Nephron (organoid): ENCODE measurements around the gene HDAC3.

Experiments used
- H3K27ac Mint-ChIP-seq, 3 experiments: 2 replicates each; pipeline ENCODE4 v1.8.0; 2020; ENCODE audit warnings: mixed read lengths in 3 of 3, mild to moderate bottlenecking in 2 of 3, moderate library complexity in 1 of 3
- H3K27me3 Mint-ChIP-seq: 2 replicates; pipeline ENCODE4 v1.8.0; 2021; ENCODE audit warnings: low read depth, mild to moderate bottlenecking, moderate library complexity, mixed read lengths
- H3K36me3 Mint-ChIP-seq: 2 replicates; pipeline ENCODE4 v1.8.0; 2020; ENCODE audit warnings: low read depth, mixed read lengths
- H3K4me1 Mint-ChIP-seq: 2 replicates; pipeline ENCODE4 v1.8.0; 2020; ENCODE audit warnings: mixed read lengths
- H3K4me3 Mint-ChIP-seq, 3 experiments: 2 replicates each; pipeline ENCODE4 v1.8.0; 2020; ENCODE audit warnings: mild to moderate bottlenecking in 3 of 3, mixed read lengths in 3 of 3, moderate library complexity in 2 of 3
- H3K9me3 Mint-ChIP-seq: 2 replicates; pipeline ENCODE4 v1.8.0; 2020; ENCODE audit warnings: mixed read lengths
- CTCF ChIP-seq, 3 experiments: fragments of 200-600 bp; sonication (generic); IDR thresholded peaks; one replicate each; pipeline ENCODE4 v1.5.0; 2021; ENCODE audit warnings: antibody characterized with exemption in 3 of 3; ENCODE audit not compliant: unreplicated experiment in 3 of 3

The HDAC3 gene

GRCh38 chr5:141590127-141590526 is 46.5 kb downstream of the HDAC3 start:
- peaks cover 11% of the 10 kb centered on the region for H3K36me3 Mint-ChIP-seq

GRCh38 chr5:141586246-141586645 is 50.4 kb downstream of the HDAC3 start:
- Mint-ChIP-seq H3K27ac (no peak overlapping the region), H3K9me3 (no peaks in the 10 kb centered on the region), H3K4me1 (no peaks in the 10 kb centered on the region), H3K36me3 (peaks cover 38% of the 10 kb centered on the region), H3K27me3 (no peaks in the 10 kb centered on the region), H3K4me3 (no peak overlapping the region)
- no peak for TF ChIP-seq CTCF (IDR thresholded peaks at IDR 0.05; ENCODE audit: unreplicated experiment in 3 of 3)

More at GRCh38 chr5:141590127-141590526, 46.5 kb downstream of the HDAC3 start:
- TF ChIP-seq CTCF (IDR thresholded peaks at IDR 0.05; ENCODE audit: unreplicated experiment in 3 of 3) = no peak
- H3K27me3 Mint-ChIP-seq = no peaks in the 10 kb centered on the region
- H3K4me3 Mint-ChIP-seq = no peak overlapping the region
- H3K27ac Mint-ChIP-seq = no peak overlapping the region
- no peaks in the 10 kb centered on the region for H3K9me3 Mint-ChIP-seq
- no peaks in the 10 kb centered on the region for H3K4me1 Mint-ChIP-seq

DNA sequence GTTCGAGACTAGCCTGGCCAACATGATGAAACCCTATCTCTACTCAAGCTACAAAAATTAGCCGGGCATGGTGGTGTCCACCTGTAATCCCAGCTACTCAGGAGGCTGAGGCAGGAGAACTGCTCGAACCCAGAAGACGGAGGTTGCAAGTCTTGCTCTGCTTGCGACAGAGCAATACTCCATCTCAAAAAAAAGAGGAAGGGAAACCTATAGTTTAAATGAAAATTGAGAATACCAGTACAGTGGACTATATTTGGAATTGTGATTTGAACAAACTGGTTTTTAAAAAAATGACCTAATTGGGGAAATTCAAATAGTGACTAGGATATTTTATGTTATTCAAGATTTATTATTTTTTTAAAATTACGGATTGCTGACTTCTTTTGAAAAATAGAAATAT is 51.1 kb downstream of the HDAC3 start:
- H3K9me3 Mint-ChIP-seq = no peaks in the 10 kb centered on the region
- H3K36me3 Mint-ChIP-seq = peaks cover 44% of the 10 kb centered on the region
- TF ChIP-seq CTCF (IDR thresholded peaks at IDR 0.05; ENCODE audit: unreplicated experiment in 3 of 3) = no peak
- H3K27ac Mint-ChIP-seq = no peak overlapping the region
- no peak overlapping the region for H3K4me3 Mint-ChIP-seq
- H3K4me1 Mint-ChIP-seq = no peaks in the 10 kb centered on the region
- H3K27me3 Mint-ChIP-seq = no peaks in the 10 kb centered on the region

DNA sequence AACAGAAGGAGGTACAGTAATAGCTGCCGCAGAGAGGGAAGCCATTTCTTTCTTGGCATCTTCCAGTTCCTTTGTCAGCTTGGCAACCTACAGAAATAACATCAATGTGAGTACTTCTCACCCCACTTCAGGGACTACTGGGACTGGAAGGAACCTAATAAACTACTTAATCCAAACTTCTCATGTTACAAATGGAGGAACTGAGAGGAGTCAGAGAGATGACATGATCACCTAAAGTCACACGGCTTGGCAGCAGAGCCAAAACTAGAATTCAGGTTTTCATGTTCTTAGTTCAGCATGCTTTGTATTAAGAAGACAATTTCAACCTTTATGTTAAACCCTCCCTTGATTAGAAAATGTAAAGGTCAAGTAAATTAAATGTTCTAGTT is 62.5 kb downstream of the HDAC3 start:
- H3K4me3 Mint-ChIP-seq = no peak overlapping the region
- H3K27ac Mint-ChIP-seq = no peak overlapping the region
- no peak for TF ChIP-seq CTCF (IDR thresholded peaks at IDR 0.05; ENCODE audit: unreplicated experiment in 3 of 3)

DNA sequence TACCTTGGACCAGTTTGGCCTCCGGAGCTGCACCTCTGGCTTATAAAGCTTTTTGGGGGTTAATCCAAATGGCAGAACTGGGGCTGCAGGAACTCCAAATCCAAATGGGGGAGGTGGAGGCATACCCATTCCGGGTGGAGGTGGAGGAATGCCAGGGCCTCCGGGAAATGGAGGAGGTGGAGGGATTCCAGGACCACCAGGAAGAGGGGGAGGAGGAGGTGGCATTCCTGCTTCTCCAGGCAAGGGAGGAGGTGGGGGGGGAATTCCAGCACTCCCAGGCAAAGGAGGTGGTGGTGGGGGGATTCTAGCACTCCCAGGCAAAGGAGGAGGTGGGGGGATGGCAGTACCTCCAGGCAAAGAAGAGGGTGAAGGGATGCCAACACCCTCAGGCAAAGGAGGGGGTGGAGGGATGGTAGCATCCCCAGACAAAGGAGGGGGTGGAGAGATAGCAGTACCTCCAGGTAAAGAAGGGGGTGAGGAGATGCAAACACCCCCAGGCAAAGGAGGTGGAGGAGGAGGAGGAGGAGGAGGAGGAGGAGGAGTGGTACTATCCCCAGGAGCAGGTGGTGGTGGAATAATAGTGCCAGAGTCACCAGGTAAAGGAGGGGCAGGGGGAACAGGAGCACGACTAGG is 63.0 kb downstream of the HDAC3 start:
- Mint-ChIP-seq H3K27me3 (no peaks in the 10 kb centered on the region), H3K36me3 (peaks cover 69% of the 10 kb centered on the region), H3K4me1 (no peaks in the 10 kb centered on the region), H3K4me3 (no peak overlapping the region), H3K27ac (no peak overlapping the region), H3K9me3 (no peaks in the 10 kb centered on the region)
- no peak for TF ChIP-seq CTCF (IDR thresholded peaks at IDR 0.05; ENCODE audit: unreplicated experiment in 3 of 3)

More for the DNA sequence above, 62.5 kb downstream of the HDAC3 start:
- H3K27me3 Mint-ChIP-seq = no peaks in the 10 kb centered on the region
- H3K9me3 Mint-ChIP-seq = no peaks in the 10 kb centered on the region
- peaks cover 75% of the 10 kb centered on the region for H3K36me3 Mint-ChIP-seq
- no peaks in the 10 kb centered on the region for H3K4me1 Mint-ChIP-seq
